Measurements from ENCODE around the gene DCTN2. TPM values are rescaled to one million over a fixed set of nuclear protein-coding genes. Genes with fewer than 3 reads are reported as not detected.
A peak's percentile ranks its signal among the peaks of the same experiment; 100 is the strongest.

DCTN2 gene
- total RNA-seq, 1 experiment from 2014 or later: 121 TPM

DNA sequence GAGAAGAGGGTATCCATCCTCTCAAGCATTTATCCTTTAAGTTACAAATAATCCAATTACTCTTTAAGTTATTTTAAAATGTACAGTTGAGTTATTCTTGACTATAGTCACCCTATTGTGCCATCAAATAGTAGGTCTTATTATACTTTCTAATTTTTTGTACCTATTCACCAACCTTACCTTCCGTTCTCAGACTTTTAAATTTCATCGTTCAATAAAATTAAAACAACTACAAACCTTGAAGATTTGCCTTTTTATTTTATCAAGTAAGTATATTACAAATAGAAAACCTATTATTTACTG is 972 bp upstream of the DCTN2 start:
- TF ChIP-seq, protein P1, sequence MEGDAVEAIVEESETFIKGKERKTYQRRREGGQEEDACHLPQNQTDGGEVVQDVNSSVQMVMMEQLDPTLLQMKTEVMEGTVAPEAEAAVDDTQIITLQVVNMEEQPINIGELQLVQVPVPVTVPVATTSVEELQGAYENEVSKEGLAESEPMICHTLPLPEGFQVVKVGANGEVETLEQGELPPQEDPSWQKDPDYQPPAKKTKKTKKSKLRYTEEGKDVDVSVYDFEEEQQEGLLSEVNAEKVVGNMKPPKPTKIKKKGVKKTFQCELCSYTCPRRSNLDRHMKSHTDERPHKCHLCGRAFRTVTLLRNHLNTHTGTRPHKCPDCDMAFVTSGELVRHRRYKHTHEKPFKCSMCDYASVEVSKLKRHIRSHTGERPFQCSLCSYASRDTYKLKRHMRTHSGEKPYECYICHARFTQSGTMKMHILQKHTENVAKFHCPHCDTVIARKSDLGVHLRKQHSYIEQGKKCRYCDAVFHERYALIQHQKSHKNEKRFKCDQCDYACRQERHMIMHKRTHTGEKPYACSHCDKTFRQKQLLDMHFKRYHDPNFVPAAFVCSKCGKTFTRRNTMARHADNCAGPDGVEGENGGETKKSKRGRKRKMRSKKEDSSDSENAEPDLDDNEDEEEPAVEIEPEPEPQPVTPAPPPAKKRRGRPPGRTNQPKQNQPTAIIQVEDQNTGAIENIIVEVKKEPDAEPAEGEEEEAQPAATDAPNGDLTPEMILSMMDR (IDR thresholded peaks at IDR 0.05; ENCODE audit: unreplicated experiment): no peak

DNA sequence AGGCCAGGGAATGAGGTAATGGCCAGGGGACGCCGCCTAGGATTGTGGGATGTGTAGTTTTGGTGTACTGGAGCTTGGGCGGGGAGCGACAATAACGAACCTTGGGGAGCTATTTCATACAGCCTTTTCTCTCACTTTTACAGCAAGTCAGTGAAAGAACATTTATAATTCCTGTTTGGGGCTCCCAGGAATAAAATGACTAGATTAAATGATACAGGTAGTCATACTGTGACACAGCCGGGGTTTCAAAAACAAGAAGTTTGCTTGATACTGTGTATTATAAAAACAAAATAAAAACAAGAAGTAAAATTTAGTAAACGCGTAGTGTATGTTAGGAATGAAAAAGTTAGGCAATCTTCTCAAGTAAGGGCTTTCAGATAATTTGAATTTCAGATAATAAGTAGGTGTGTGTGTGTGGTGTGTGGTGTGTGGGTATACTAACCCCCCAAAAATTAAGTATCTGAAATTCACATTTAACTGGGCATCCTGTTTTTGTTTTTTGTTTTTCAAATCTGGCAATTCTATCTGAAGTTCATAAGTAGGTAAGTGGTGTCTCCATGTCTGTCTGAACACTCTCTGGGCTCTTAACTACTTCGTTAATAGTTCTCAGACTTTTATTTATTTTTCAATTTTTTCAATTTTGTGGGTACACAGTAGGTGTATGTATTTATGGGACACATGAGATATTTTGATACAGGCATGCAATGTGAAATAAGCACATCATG is 458 bp upstream of the DCTN2 start:
- peak overlapping the region; percentile 93 for H3K27ac Mint-ChIP-seq (ENCODE audit: unreplicated experiment)
- peaks cover 25% of the 10 kb centered on the region for H3K36me3 Mint-ChIP-seq (ENCODE audit: insufficient read depth, unreplicated experiment)
- BruUV-seq (replicated peaks): TSS peak; percentile 73
- H3K4me1 Mint-ChIP-seq (ENCODE audit: low read depth, unreplicated experiment): peaks cover 33% of the 10 kb centered on the region
- H3K4me3 Mint-ChIP-seq (ENCODE audit: low read depth, unreplicated experiment): peak overlapping the region; percentile 98
- H3K9me3 Mint-ChIP-seq (ENCODE audit: low read depth, unreplicated experiment): no peaks in the 10 kb centered on the region
- DNase-seq: no peak
- TF ChIP-seq, protein P1 (IDR thresholded peaks at IDR 0.05; ENCODE audit: unreplicated experiment): no peak
- CTCF ChIA-PET: interaction anchor here (1.2 to 1.8 kb wide), 4 partner anchors 27 to 85 kb away, joined by 3 to 10 read pairs (median 4); partner anchors contain the start of genes B4GALNT1 and DDIT3
- H3K27me3 Mint-ChIP-seq (ENCODE audit: unreplicated experiment): peaks cover 50% of the 10 kb centered on the region
- intact Hi-C loops (cut with micrococcal nuclease; ENCODE audit: unreplicated experiment): no loop called here

More for the DNA sequence above, 972 bp upstream of the DCTN2 start:
- DNase-seq: no peak
- H3K27ac Mint-ChIP-seq (ENCODE audit: unreplicated experiment): no peak overlapping the region
- intact Hi-C loops (cut with micrococcal nuclease; ENCODE audit: unreplicated experiment): no loop called here
- H3K27me3 Mint-ChIP-seq (ENCODE audit: unreplicated experiment): peaks cover 55% of the 10 kb centered on the region
- CTCF ChIA-PET: no interaction called here
- BruUV-seq (replicated peaks): no TSS peak
- H3K36me3 Mint-ChIP-seq (ENCODE audit: insufficient read depth, unreplicated experiment): peaks cover 23% of the 10 kb centered on the region
- no peaks in the 10 kb centered on the region for H3K9me3 Mint-ChIP-seq (ENCODE audit: low read depth, unreplicated experiment)
- H3K4me1 Mint-ChIP-seq (ENCODE audit: low read depth, unreplicated experiment): peaks cover 33% of the 10 kb centered on the region
- no peak overlapping the region for H3K4me3 Mint-ChIP-seq (ENCODE audit: low read depth, unreplicated experiment)

DNA sequence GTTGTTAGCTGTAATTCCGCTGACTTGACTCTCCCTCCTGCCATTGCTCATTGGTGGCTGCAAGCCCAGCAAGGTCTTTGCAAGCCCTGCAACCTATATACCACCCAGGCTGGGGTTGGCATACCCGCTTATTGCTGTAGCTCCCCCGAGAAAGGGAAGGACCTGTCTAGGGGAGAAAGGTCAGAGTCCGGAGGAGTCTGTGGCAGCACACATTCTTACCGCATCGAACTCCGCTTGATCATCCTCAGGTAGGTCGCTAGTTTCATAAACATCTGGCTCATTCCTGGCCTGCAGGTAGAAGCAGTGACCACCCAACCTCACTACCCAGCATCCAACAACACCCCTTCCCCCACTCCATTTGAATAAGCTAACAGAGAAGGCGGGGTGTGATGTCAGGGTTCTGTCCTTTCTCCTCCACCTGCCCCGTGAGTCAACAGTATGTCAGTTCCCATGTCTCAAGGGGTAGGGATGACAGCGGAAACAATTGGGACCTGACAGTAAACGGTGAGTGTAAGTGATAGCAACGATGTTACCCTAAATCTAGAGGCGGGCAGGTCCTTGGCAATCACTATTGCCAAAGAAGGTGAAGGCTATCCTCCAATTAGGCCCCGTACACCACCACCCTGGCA is 1.1 kb downstream of the DCTN2 start:
- CTCF ChIA-PET: interaction anchor here (0.7 to 1.8 kb wide), 5 partner anchors 25 to 87 kb away, joined by 3 to 10 read pairs (median 4); partner anchors contain the start of genes B4GALNT1 and DDIT3
- H3K27ac Mint-ChIP-seq (ENCODE audit: unreplicated experiment): peak overlapping the region; percentile 93
- peak overlapping the region; percentile 98 for H3K4me3 Mint-ChIP-seq (ENCODE audit: low read depth, unreplicated experiment)
- no peak for DNase-seq
- H3K4me1 Mint-ChIP-seq (ENCODE audit: low read depth, unreplicated experiment): peaks cover 33% of the 10 kb centered on the region
- H3K36me3 Mint-ChIP-seq (ENCODE audit: insufficient read depth, unreplicated experiment): peaks cover 30% of the 10 kb centered on the region
- no TSS peak for BruUV-seq (replicated peaks)
- TF ChIP-seq, protein P1 (IDR thresholded peaks at IDR 0.05; ENCODE audit: unreplicated experiment): no peak
- intact Hi-C loops (cut with micrococcal nuclease; ENCODE audit: unreplicated experiment): no loop called here
- H3K27me3 Mint-ChIP-seq (ENCODE audit: unreplicated experiment): peaks cover 35% of the 10 kb centered on the region
- H3K9me3 Mint-ChIP-seq (ENCODE audit: low read depth, unreplicated experiment): no peaks in the 10 kb centered on the region

DNA sequence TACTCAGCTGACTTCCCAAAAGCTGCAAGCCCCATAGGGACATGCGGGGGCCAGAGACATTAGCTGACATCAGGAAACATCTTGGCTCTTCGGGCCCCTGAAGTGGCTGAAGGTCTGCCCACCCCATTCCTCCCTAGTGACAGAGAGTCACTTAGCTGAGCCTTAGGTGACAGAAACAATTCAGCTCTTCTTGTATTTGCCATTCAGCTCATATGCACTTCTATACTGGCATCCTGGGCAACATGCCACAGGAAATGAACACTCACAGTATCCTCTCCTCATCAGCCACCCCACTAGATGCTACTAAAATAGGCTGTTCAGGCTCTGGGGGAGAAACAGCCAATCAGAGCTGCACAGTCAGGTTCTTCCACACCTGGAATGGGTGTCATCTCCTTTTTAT is 3.4 kb downstream of the DCTN2 start:
- CTCF ChIA-PET: interaction anchor here (0.8 kb wide), 1 partner anchor 188 kb away, joined by 3 read pairs; no protein-coding TSS in a partner anchor
- Mint-ChIP-seq H3K4me3 (ENCODE audit: low read depth, unreplicated experiment) (no peak overlapping the region), H3K9me3 (ENCODE audit: low read depth, unreplicated experiment) (no peaks in the 10 kb centered on the region), H3K27me3 (ENCODE audit: unreplicated experiment) (peaks cover 11% of the 10 kb centered on the region), H3K36me3 (ENCODE audit: insufficient read depth, unreplicated experiment) (peaks cover 35% of the 10 kb centered on the region), H3K4me1 (ENCODE audit: low read depth, unreplicated experiment) (peaks cover 29% of the 10 kb centered on the region), H3K27ac (ENCODE audit: unreplicated experiment) (no peak overlapping the region)
- no TSS peak for BruUV-seq (replicated peaks)
- no peak for DNase-seq
- intact Hi-C loops (cut with micrococcal nuclease; ENCODE audit: unreplicated experiment): no loop called here
- TF ChIP-seq, protein P1 (IDR thresholded peaks at IDR 0.05; ENCODE audit: unreplicated experiment): no peak

Data from Calu3 (cell line).